Prostate gland (tissue), 2 donors: Measurements from ENCODE around the gene LRRC26.

Experiments used
- CTCF ChIP-seq, 4 experiments: fragments of 200-600 bp in 2 of 4; fragments of 450-650 bp in 2 of 4; sonication (generic) in 2 of 4; IDR thresholded peaks; 1 replicate in 3 of 4; 2 replicates in 1 of 4; pipeline ENCODE4 v1.5.1; 2016 to 2019; ENCODE audit warnings: antibody characterized with exemption in 4 of 4, mild to moderate bottlenecking in 2 of 4, moderate library complexity in 2 of 4
- POLR2AphosphoS5 ChIP-seq: sonication (generic); formaldehyde crosslinking; IDR thresholded peaks from one replicate; pipeline ENCODE4 v1.6.1; 2017; ENCODE audit warnings: antibody characterized with exemption

GRCh38 chr9:137171149-137171900 lies 1.5 kb upstream of the LRRC26 start:
- no peak for TF ChIP-seq CTCF (IDR thresholded peaks at IDR 0.05)
- no peak for TF ChIP-seq POLR2AphosphoS5
